ENCODE measurements around the gene AKT3.

GRCh38 chr1:243742819-243743218, 107.2 kb downstream of the AKT3 start:
- TF ChIP-seq CTCF (IDR thresholded peaks at IDR 0.05 in 4 of 5, conservative IDR thresholded peaks at IDR 0.05 in 1 of 5) (no peak), POLR2A (IDR thresholded peaks at IDR 0.05) (no peak)

Measured in gastrocnemius medialis (tissue), 4 donors.